Sigmoid colon (tissue), 7 donors: ENCODE measurements around the gene PDE6G. TPM values are rescaled to one million over a fixed set of nuclear protein-coding genes. Genes with fewer than 3 reads are reported as not detected.

ENCODE experiments used
- DNase-seq: peaks from one replicate; pipeline ENCODE4 v3.0.0-alpha.2; 2019
- H3K27ac ChIP-seq, 4 donors: fragments of 200-600 bp; sonication (generic); one replicate each; pipeline ENCODE4 v1.5.1; 2016 to 2019; ENCODE audit warnings: mild to moderate bottlenecking in 1 of 4
- H3K27me3 ChIP-seq, 3 donors: fragments of 200-600 bp; sonication (generic); one replicate each; pipeline ENCODE4 v1.5.1; 2019; ENCODE audit warnings: mild to moderate bottlenecking in 1 of 3
- H3K36me3 ChIP-seq, 4 donors: fragments of 200-600 bp; sonication (generic); one replicate each; pipeline ENCODE4 v1.5.1; 2016 to 2019
- H3K4me1 ChIP-seq, 4 donors: fragments of 200-600 bp; sonication (generic); one replicate each; pipeline ENCODE4 v1.5.1; 2017 to 2019
- H3K4me3 ChIP-seq, 4 donors: fragments of 200-600 bp; sonication (generic); one replicate each; pipeline ENCODE4 v1.5.1; 2017 to 2019; ENCODE audit warnings: mild to moderate bottlenecking in 2 of 4, moderate library complexity in 1 of 4
- H3K9me3 ChIP-seq, 4 donors: fragments of 200-600 bp in 3 of 4; sonication (generic) in 3 of 4; one replicate each; pipeline versions ENCODE4 v1.5.1 to v1.6.1; 2013 to 2019
- CTCF ChIP-seq, 4 experiments: fragments of 450-650 bp in 3 of 4; fragments of 200-600 bp in 1 of 4; IDR thresholded peaks; one replicate each; pipeline ENCODE4 v1.5.1; 2016 to 2019; ENCODE audit warnings: antibody characterized with exemption in 4 of 4, mild to moderate bottlenecking in 3 of 4, moderate library complexity in 2 of 4
- EP300 ChIP-seq, 4 donors: sonication (generic); formaldehyde crosslinking; IDR thresholded peaks; one replicate each; pipeline ENCODE4 v1.6.1; 2017; ENCODE audit warnings: antibody characterized with exemption in 4 of 4
- POLR2A ChIP-seq, 2 donors: fragments of 450-650 bp; IDR thresholded peaks; one replicate each; pipeline ENCODE4 v1.6.1; 2016; ENCODE audit warnings: antibody characterized with exemption in 2 of 2, mild to moderate bottlenecking in 2 of 2, moderate library complexity in 2 of 2
- POLR2AphosphoS5 ChIP-seq, 4 donors: sonication (generic); formaldehyde crosslinking; IDR thresholded peaks; one replicate each; pipeline ENCODE4 v1.6.1; 2017; ENCODE audit warnings: antibody characterized with exemption in 4 of 4
- WGBS, 2 donors: extraction: QIAGEN DNeasy Blood & Tissue Kit; methylation state at CpG; one replicate each; pipeline ENCODE4 v1.1.7; 2013; 5-methylcytosine and 5-hydroxymethylcytosine counted together
- intact Hi-C: fragments of 100-400 bp; cut with DNase I; formaldehyde crosslinking; loops from one replicate; pipeline ENCODE4 v1.15.1; 2023
- polyA plus RNA-seq, 3 donors: library from polyadenylated mRNA; stranded (reverse); fragments of 200-250 nt; gene quantifications; one replicate each; pipeline ENCODE4 v1.2.3, GENCODE V29; 2013
- total RNA-seq, 4 donors: library from RNA; depleted of rRNA; stranded (reverse); fragments of >200 nt; gene quantifications; one replicate each; pipeline ENCODE4 v1.1.0, GENCODE V29; 2016
- donor health status: healthy with polysubstance abuse.
- donor health status: Bipolar disorder and iron deficiency.
- donor health status: healthy.

PDE6G gene
- total and polyA plus RNA-seq, 7 donors: 2.3 to 4.4 (median 3.7) TPM; not detected in 4

- Histone ChIP-seq H3K4me1 (no peaks in the 10 kb centered on the region), H3K27ac (no peak overlapping the region), H3K4me3 (no peak overlapping the region), H3K9me3 (peaks cover 0 to 6% (median 4%) of the 10 kb centered on the region in 4 donors), H3K36me3 (no peaks in the 10 kb centered on the region), H3K27me3 (peaks cover 29 to 53% (median 49%) of the 10 kb centered on the region in 3 donors)
- DNase-seq: no peak
- no peak for TF ChIP-seq CTCF (IDR thresholded peaks at IDR 0.05)
- TF ChIP-seq POLR2A (IDR thresholded peaks at IDR 0.05): no peak
- no peak for TF ChIP-seq POLR2AphosphoS5 (IDR thresholded peaks at IDR 0.05)
- TF ChIP-seq EP300 (IDR thresholded peaks at IDR 0.05): no peak
- WGBS, 2 donors: 38 to 43% methylated on average over 21 of the region's 21 CpGs
- intact Hi-C loops: no loop called here
Observed at GRCh38 chr17:81647640-81648012, 8.7 kb downstream of the PDE6G start.

GRCh38 chr17:81646869-81647600 is 9.3 kb downstream of the PDE6G start:
- DNase-seq: no peak
- H3K27ac ChIP-seq: no peak overlapping the region
- no peaks in the 10 kb centered on the region for H3K36me3 ChIP-seq
- no peaks in the 10 kb centered on the region for H3K4me1 ChIP-seq
- peaks cover 29 to 53% (median 49%) of the 10 kb centered on the region in 3 donors for H3K27me3 ChIP-seq
- 68 to 74% methylated on average over 12 of the region's 12 CpGs for WGBS, 2 donors
- no peak overlapping the region for H3K4me3 ChIP-seq
- intact Hi-C loops: no loop called here
- TF ChIP-seq POLR2AphosphoS5 (IDR thresholded peaks at IDR 0.05) (no peak), EP300 (IDR thresholded peaks at IDR 0.05) (no peak), CTCF (IDR thresholded peaks at IDR 0.05) (no peak), POLR2A (IDR thresholded peaks at IDR 0.05) (no peak)
- H3K9me3 ChIP-seq: peaks cover 0 to 6% (median 4%) of the 10 kb centered on the region in 4 donors

GRCh38 chr17:81644976-81645952 is 11.1 kb downstream of the PDE6G start:
- no peaks in the 10 kb centered on the region for H3K36me3 ChIP-seq
- no peaks in the 10 kb centered on the region for H3K4me1 ChIP-seq
- H3K9me3 ChIP-seq: peaks cover 0 to 6% (median 4%) of the 10 kb centered on the region in 4 donors
- 86 to 88% methylated on average over 29 of the region's 29 CpGs for WGBS, 2 donors
- no peak overlapping the region for H3K4me3 ChIP-seq
- H3K27me3 ChIP-seq: peaks cover 24 to 35% (median 32%) of the 10 kb centered on the region in 3 donors
- H3K27ac ChIP-seq: no peak overlapping the region
- intact Hi-C loops: no loop called here
- no peak for DNase-seq
- TF ChIP-seq POLR2A (IDR thresholded peaks at IDR 0.05) (no peak), EP300 (IDR thresholded peaks at IDR 0.05) (no peak), CTCF (IDR thresholded peaks at IDR 0.05) (no peak), POLR2AphosphoS5 (IDR thresholded peaks at IDR 0.05) (no peak)

GRCh38 chr17:81644496-81644895 is 11.8 kb downstream of the PDE6G start:
- Histone ChIP-seq H3K36me3 (no peaks in the 10 kb centered on the region), H3K27ac (no peak overlapping the region), H3K4me1 (no peaks in the 10 kb centered on the region), H3K27me3 (peaks cover 18 to 27% (median 24%) of the 10 kb centered on the region in 3 donors), H3K4me3 (no peak overlapping the region), H3K9me3 (peaks cover 0 to 6% (median 4%) of the 10 kb centered on the region in 4 donors)
- no peak for DNase-seq
- TF ChIP-seq POLR2A (IDR thresholded peaks at IDR 0.05): no peak
- no peak for TF ChIP-seq CTCF (IDR thresholded peaks at IDR 0.05)
- TF ChIP-seq POLR2AphosphoS5 (IDR thresholded peaks at IDR 0.05): no peak
- TF ChIP-seq EP300 (IDR thresholded peaks at IDR 0.05): no peak
- WGBS, 2 donors: 93 to 95% methylated on average over 15 of the region's 15 CpGs
- intact Hi-C loops: no loop called here
